GM19395 (cell line): ENCODE data around the gene THSD4.
"Not testable (repeated sequence)": the region's sequence is repeated elsewhere in the genome, so short reads cannot be mapped to it uniquely, and the experiment has no call there.

ENCODE experiments used
- ATAC-seq: cut with Tn5 transposase; IDR thresholded peaks from one replicate; pipeline ENCODE4 v1.9.1; 2021; ENCODE audit warnings: mild to moderate bottlenecking, moderate library complexity; ENCODE audit not compliant: unreplicated experiment

The THSD4 gene

GRCh38 chr15:71146580-71146982, 31.3 kb downstream of the THSD4 start:
- no peak for ATAC-seq

GRCh38 chr15:71148048-71148447, 32.8 kb downstream of the THSD4 start:
- no peak for ATAC-seq

GRCh38 chr15:71149646-71150557, 34.6 kb downstream of the THSD4 start:
- ATAC-seq = no peak

GRCh38 chr15:71151081-71151480, 35.8 kb downstream of the THSD4 start:
- no peak for ATAC-seq

- ATAC-seq = no peak
Observed at GRCh38 chr15:71152542-71152941, 37.3 kb downstream of the THSD4 start.

- no peak for ATAC-seq
Observed at GRCh38 chr15:71153823-71154524, 38.7 kb downstream of the THSD4 start.

- ATAC-seq = no peak
Observed at GRCh38 chr15:71154607-71155200, 39.4 kb downstream of the THSD4 start.

GRCh38 chr15:71155534-71155933, 40.3 kb downstream of the THSD4 start:
- no peak for ATAC-seq

- ATAC-seq = no peak
Observed at GRCh38 chr15:71160976-71161375, 45.7 kb downstream of the THSD4 start.

GRCh38 chr15:71162309-71162708, 47.0 kb downstream of the THSD4 start:
- ATAC-seq = no peak

- ATAC-seq = not testable (repeated sequence)
Observed at GRCh38 chr15:71164606-71165005, 49.3 kb downstream of the THSD4 start.

GRCh38 chr15:71167445-71168165, 52.3 kb downstream of the THSD4 start:
- ATAC-seq = no peak

- ATAC-seq = no peak
Observed at GRCh38 chr15:71168166-71168834, 53.0 kb downstream of the THSD4 start.

- ATAC-seq = no peak
Observed at GRCh38 chr15:71170163-71170562, 54.9 kb downstream of the THSD4 start.

GRCh38 chr15:71171195-71171594, 55.9 kb downstream of the THSD4 start:
- no peak for ATAC-seq

GRCh38 chr15:71174360-71174759, 59.1 kb downstream of the THSD4 start:
- ATAC-seq = not testable (repeated sequence)

GRCh38 chr15:71180986-71181853, 65.9 kb downstream of the THSD4 start:
- no peak for ATAC-seq

- ATAC-seq = no peak
Observed at GRCh38 chr15:71182522-71182921, 67.3 kb downstream of the THSD4 start.

- no peak for ATAC-seq
Observed at GRCh38 chr15:71183063-71183462, 67.8 kb downstream of the THSD4 start.

GRCh38 chr15:71185706-71186105, 70.4 kb downstream of the THSD4 start:
- ATAC-seq = no peak
